ENCODE data around the gene NECAB2. TPM values are rescaled to one million over a fixed set of nuclear protein-coding genes. Genes with fewer than 3 reads are reported as not detected.
A peak's percentile ranks its signal among the peaks of the same experiment; 100 is the strongest.

NECAB2 gene
- total and polyA plus RNA-seq, 2 experiments from 2014 or later, result 1.6 to 5.1 TPM

DNA sequence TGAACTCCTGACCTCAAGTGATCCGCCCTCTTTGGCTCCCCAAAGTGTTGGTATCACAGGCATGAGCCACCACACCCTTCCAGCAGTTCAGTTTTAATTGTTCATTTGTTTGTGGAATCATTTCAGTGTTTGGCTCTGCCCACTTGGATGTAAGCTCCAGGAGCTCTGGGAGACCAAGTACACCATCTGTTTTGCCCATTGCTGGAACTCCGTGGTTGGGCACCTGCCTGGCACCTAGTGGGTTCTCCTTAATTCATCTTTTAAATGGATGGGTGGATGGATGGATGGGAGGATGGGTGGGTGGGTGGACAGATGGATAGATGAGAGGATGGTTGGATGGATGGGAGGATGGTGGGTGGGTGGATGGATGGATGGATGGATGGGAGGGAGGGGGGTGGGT, 953 bp upstream of the NECAB2 start:
- H3K9me2 ChIP-seq (ENCODE audit: insufficient read depth), result no peaks in the 10 kb centered on the region
- no peak overlapping the region for H3K27ac Mint-ChIP-seq
- no peak overlapping the region for H3K27ac ChIP-seq (ENCODE audit: low read depth)
- no peak overlapping the region for H2AFZ ChIP-seq
- H3K4me1 ChIP-seq (ENCODE audit: insufficient read depth), result no peaks in the 10 kb centered on the region; the same call in 1 of the 2 replicates
- H3K4me2 ChIP-seq, result no peak overlapping the region
- H3K27me3 ChIP-seq (ENCODE audit: insufficient read depth), result peaks cover 13% of the 10 kb centered on the region
- no peaks in the 10 kb centered on the region for H4K20me1 ChIP-seq (replicated peaks; ENCODE audit: insufficient read depth)
- H3K4me1 Mint-ChIP-seq, result peaks cover 9% of the 10 kb centered on the region
- DNase-seq (ENCODE audit: low spot score) (no peak), ATAC-seq (no peak)
- peaks cover 3% of the 10 kb centered on the region; the same call in 2 of the 3 replicates for H3K9me3 Mint-ChIP-seq
- no peak for TF ChIP-seq JUNB (IDR thresholded peaks at IDR 0.05; ENCODE audit: unreplicated experiment)
- no peak for TF ChIP-seq EZH2 (IDR thresholded peaks at IDR 0.05; ENCODE audit: low read depth, unreplicated experiment)
- no peak for TF ChIP-seq EZH2phosphoT487 (IDR thresholded peaks at IDR 0.05; ENCODE audit: unreplicated experiment)
- TF ChIP-seq, protein P1, sequence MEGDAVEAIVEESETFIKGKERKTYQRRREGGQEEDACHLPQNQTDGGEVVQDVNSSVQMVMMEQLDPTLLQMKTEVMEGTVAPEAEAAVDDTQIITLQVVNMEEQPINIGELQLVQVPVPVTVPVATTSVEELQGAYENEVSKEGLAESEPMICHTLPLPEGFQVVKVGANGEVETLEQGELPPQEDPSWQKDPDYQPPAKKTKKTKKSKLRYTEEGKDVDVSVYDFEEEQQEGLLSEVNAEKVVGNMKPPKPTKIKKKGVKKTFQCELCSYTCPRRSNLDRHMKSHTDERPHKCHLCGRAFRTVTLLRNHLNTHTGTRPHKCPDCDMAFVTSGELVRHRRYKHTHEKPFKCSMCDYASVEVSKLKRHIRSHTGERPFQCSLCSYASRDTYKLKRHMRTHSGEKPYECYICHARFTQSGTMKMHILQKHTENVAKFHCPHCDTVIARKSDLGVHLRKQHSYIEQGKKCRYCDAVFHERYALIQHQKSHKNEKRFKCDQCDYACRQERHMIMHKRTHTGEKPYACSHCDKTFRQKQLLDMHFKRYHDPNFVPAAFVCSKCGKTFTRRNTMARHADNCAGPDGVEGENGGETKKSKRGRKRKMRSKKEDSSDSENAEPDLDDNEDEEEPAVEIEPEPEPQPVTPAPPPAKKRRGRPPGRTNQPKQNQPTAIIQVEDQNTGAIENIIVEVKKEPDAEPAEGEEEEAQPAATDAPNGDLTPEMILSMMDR (conservative IDR thresholded peaks at IDR 0.05; ENCODE audit: low read depth in 2 of 2), result no peak
- TF ChIP-seq ZNF114 (CRISPR knock-in tag; IDR thresholded peaks at IDR 0.05), result no peak
- no peak for TF ChIP-seq NANOG (IDR thresholded peaks at IDR 0.05; ENCODE audit: borderline replicate concordance)
- TF ChIP-seq, protein P2, sequence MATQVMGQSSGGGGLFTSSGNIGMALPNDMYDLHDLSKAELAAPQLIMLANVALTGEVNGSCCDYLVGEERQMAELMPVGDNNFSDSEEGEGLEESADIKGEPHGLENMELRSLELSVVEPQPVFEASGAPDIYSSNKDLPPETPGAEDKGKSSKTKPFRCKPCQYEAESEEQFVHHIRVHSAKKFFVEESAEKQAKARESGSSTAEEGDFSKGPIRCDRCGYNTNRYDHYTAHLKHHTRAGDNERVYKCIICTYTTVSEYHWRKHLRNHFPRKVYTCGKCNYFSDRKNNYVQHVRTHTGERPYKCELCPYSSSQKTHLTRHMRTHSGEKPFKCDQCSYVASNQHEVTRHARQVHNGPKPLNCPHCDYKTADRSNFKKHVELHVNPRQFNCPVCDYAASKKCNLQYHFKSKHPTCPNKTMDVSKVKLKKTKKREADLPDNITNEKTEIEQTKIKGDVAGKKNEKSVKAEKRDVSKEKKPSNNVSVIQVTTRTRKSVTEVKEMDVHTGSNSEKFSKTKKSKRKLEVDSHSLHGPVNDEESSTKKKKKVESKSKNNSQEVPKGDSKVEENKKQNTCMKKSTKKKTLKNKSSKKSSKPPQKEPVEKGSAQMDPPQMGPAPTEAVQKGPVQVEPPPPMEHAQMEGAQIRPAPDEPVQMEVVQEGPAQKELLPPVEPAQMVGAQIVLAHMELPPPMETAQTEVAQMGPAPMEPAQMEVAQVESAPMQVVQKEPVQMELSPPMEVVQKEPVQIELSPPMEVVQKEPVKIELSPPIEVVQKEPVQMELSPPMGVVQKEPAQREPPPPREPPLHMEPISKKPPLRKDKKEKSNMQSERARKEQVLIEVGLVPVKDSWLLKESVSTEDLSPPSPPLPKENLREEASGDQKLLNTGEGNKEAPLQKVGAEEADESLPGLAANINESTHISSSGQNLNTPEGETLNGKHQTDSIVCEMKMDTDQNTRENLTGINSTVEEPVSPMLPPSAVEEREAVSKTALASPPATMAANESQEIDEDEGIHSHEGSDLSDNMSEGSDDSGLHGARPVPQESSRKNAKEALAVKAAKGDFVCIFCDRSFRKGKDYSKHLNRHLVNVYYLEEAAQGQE (IDR thresholded peaks at IDR 0.05; ENCODE audit: unreplicated experiment), result no peak
- TF ChIP-seq CREB1 (CRISPR knock-in tag; IDR thresholded peaks at IDR 0.05; ENCODE audit: low read depth), result no peak
- TF ChIP-seq POLR2AphosphoS5 (IDR thresholded peaks at IDR 0.05; ENCODE audit: low read depth), result no peak
- TF ChIP-seq, protein P3, sequence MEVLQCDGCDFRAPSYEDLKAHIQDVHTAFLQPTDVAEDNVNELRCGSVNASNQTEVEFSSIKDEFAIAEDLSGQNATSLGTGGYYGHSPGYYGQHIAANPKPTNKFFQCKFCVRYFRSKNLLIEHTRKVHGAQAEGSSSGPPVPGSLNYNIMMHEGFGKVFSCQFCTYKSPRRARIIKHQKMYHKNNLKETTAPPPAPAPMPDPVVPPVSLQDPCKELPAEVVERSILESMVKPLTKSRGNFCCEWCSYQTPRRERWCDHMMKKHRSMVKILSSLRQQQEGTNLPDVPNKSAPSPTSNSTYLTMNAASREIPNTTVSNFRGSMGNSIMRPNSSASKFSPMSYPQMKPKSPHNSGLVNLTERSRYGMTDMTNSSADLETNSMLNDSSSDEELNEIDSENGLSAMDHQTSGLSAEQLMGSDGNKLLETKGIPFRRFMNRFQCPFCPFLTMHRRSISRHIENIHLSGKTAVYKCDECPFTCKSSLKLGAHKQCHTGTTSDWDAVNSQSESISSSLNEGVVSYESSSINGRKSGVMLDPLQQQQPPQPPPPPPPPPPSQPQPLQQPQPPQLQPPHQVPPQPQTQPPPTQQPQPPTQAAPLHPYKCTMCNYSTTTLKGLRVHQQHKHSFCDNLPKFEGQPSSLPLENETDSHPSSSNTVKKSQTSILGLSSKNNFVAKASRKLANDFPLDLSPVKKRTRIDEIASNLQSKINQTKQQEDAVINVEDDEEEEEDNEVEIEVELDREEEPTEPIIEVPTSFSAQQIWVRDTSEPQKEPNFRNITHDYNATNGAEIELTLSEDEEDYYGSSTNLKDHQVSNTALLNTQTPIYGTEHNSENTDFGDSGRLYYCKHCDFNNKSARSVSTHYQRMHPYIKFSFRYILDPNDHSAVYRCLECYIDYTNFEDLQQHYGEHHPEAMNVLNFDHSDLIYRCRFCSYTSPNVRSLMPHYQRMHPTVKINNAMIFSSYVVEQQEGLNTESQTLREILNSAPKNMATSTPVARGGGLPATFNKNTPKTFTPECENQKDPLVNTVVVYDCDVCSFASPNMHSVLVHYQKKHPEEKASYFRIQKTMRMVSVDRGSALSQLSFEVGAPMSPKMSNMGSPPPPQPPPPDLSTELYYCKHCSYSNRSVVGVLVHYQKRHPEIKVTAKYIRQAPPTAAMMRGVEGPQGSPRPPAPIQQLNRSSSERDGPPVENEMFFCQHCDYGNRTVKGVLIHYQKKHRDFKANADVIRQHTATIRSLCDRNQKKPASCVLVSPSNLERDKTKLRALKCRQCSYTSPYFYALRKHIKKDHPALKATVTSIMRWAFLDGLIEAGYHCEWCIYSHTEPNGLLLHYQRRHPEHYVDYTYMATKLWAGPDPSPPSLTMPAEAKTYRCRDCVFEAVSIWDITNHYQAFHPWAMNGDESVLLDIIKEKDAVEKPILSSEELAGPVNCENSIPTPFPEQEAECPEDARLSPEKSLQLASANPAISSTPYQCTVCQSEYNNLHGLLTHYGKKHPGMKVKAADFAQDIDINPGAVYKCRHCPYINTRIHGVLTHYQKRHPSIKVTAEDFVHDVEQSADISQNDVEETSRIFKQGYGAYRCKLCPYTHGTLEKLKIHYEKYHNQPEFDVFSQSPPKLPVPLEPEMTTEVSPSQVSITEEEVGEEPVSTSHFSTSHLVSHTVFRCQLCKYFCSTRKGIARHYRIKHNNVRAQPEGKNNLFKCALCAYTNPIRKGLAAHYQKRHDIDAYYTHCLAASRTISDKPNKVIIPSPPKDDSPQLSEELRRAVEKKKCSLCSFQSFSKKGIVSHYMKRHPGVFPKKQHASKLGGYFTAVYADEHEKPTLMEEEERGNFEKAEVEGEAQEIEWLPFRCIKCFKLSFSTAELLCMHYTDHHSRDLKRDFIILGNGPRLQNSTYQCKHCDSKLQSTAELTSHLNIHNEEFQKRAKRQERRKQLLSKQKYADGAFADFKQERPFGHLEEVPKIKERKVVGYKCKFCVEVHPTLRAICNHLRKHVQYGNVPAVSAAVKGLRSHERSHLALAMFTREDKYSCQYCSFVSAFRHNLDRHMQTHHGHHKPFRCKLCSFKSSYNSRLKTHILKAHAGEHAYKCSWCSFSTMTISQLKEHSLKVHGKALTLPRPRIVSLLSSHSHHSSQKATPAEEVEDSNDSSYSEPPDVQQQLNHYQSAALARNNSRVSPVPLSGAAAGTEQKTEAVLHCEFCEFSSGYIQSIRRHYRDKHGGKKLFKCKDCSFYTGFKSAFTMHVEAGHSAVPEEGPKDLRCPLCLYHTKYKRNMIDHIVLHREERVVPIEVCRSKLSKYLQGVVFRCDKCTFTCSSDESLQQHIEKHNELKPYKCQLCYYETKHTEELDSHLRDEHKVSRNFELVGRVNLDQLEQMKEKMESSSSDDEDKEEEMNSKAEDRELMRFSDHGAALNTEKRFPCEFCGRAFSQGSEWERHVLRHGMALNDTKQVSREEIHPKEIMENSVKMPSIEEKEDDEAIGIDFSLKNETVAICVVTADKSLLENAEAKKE (CRISPR knock-in tag; IDR thresholded peaks at IDR 0.05), result no peak
- TF ChIP-seq, protein P4, sequence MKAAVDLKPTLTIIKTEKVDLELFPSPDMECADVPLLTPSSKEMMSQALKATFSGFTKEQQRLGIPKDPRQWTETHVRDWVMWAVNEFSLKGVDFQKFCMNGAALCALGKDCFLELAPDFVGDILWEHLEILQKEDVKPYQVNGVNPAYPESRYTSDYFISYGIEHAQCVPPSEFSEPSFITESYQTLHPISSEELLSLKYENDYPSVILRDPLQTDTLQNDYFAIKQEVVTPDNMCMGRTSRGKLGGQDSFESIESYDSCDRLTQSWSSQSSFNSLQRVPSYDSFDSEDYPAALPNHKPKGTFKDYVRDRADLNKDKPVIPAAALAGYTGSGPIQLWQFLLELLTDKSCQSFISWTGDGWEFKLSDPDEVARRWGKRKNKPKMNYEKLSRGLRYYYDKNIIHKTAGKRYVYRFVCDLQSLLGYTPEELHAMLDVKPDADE (IDR thresholded peaks at IDR 0.05), result no peak
- H3F3A ChIP-seq (replicated peaks; ENCODE audit: low read depth), result no peaks in the 10 kb centered on the region
- 0 out of 3 replicates have a peak overlapping the region, but pooled peaks have one; percentile 17 for H3K4me3 Mint-ChIP-seq
- peaks cover 20% of the 10 kb centered on the region for H3K27me3 Mint-ChIP-seq (ENCODE audit: insufficient read depth, low read depth, poor library complexity)
- no peaks in the 10 kb centered on the region for H3K36me3 ChIP-seq (ENCODE audit: insufficient read depth)
- H3K36me3 Mint-ChIP-seq (ENCODE audit: low read depth), result no peaks in the 10 kb centered on the region
- H3K4me3 ChIP-seq, result no peak overlapping the region
- no peaks in the 10 kb centered on the region for H3K79me2 ChIP-seq (replicated peaks; ENCODE audit: insufficient read depth)

Data from GM23338 (cell line).